Panc1 (cell line): ENCODE data around the gene EXOC3L1. TPM values are rescaled to one million over a fixed set of nuclear protein-coding genes. Genes with fewer than 3 reads are reported as not detected.

ENCODE experiments used
- ATAC-seq: fragments of 200-7000 bp; cut with Tn5 transposase; 2 replicates; pipeline ENCODE4 v1.9.1; 2020; ENCODE audit warnings: mild to moderate bottlenecking, moderate library complexity
- BruUV-seq: library from RNA; stranded (reverse); fragments of 400-500 nt; replicated peaks from 2 replicates; lab custom pipeline; 2021; lab: Mats Ljungman, UMichigan
- CTCF ChIA-PET: fragments of 300-600 bp; sonication (Branson Sonifier 250); formaldehyde crosslinking; loops from one replicate; lab custom pipeline; 2022; ENCODE audit warnings: antibody characterized with exemption; lab: Charles Lee
- POLR2A ChIA-PET: fragments of 300-600 bp; sonication (Branson Sonifier 250); formaldehyde crosslinking; loops from one replicate; lab custom pipeline; 2022; ENCODE audit warnings: antibody characterized with exemption; lab: Charles Lee
- DNase-seq: peaks from one replicate; pipeline ENCODE4 v3.0.0-alpha.2; 2010; ENCODE audit warnings: low read depth, low spot score
- H3K27ac ChIP-seq: 2 replicates; pipeline ENCODE4 v1.5.1; 2011; ENCODE audit warnings: mild to moderate bottlenecking, low read length, inconsistent platforms
- H3K27me3 ChIP-seq: fragments of 200-500 bp; sonication (Bioruptor generic); 2 replicates; pipeline ENCODE4 v1.6.0; 2014; ENCODE audit warnings: low read length, inconsistent platforms; ENCODE audit not compliant: control insufficient read depth, insufficient read depth
- H3K36me3 ChIP-seq: fragments of 200-500 bp; sonication (Bioruptor generic); 2 replicates; pipeline ENCODE4 v1.5.1; 2014; ENCODE audit warnings: inconsistent platforms, mild to moderate bottlenecking, low read length, moderate library complexity; ENCODE audit not compliant: control insufficient read depth, insufficient read depth
- H3K4me1 ChIP-seq: 2 replicates; pipeline ENCODE4 v1.5.1; 2011; ENCODE audit warnings: inconsistent platforms, mild to moderate bottlenecking, low read length, moderate library complexity; ENCODE audit not compliant: control insufficient read depth, insufficient read depth
- H3K4me3 ChIP-seq, 2 experiments: 2 replicates each; pipeline ENCODE4 v1.5.1; 2011 to 2012; ENCODE audit warnings: low read depth in 2 of 2, low read length in 2 of 2, mild to moderate bottlenecking in 2 of 2, inconsistent platforms in 1 of 2, moderate library complexity in 1 of 2
- H3K9me3 ChIP-seq: fragments of 200-500 bp; sonication (Bioruptor generic); 2 replicates; pipeline ENCODE4 v1.5.1; 2014; ENCODE audit warnings: low read depth, mild to moderate bottlenecking, inconsistent platforms, low read length, moderate library complexity; ENCODE audit not compliant: control insufficient read depth, insufficient read depth
- POLR2AphosphoS5 ChIP-seq: IDR thresholded peaks from 2 replicates; pipeline ENCODE4 v1.6.1; 2012; ENCODE audit warnings: mild to moderate bottlenecking, low read depth, low read length, moderate library complexity
- SIN3A ChIP-seq: IDR thresholded peaks from 2 replicates; pipeline ENCODE4 v1.6.1; 2012; ENCODE audit warnings: low read depth, mild to moderate bottlenecking, low read length, moderate library complexity, borderline replicate concordance; ENCODE audit not compliant: insufficient read depth
- TCF7L2 ChIP-seq: IDR thresholded peaks from 2 replicates; pipeline ENCODE4 v1.6.1; 2011; ENCODE audit warnings: mild to moderate bottlenecking, low read depth, low read length, inconsistent platforms
- in situ Hi-C: cut with HindIII; loops from 2 replicates; pipeline ENCODE4 v1.10.0; 2016; ENCODE audit warnings: low sequenced_read_pairs, low pct_unique_long_range_greater_than_20kb
- intact Hi-C: fragments of 100-400 bp; cut with micrococcal nuclease; formaldehyde crosslinking; loops from one replicate; pipeline ENCODE4 v1.10.0; 2022; ENCODE audit not compliant: unreplicated experiment
- total RNA-seq: library from RNA; stranded (reverse); gene quantifications from one replicate; pipeline ENCODE4 v1.2.1, GENCODE V29; 2021; ENCODE audit not compliant: unreplicated experiment
- TF ChIP-seq, protein P1 (sequence below): fragments of 450-650 bp; IDR thresholded peaks from 2 replicates; pipeline ENCODE4 v1.5.1; 2017; ENCODE audit warnings: mild to moderate bottlenecking
- TF ChIP-seq, protein P2 (sequence below), 2 experiments: IDR thresholded peaks; 2 replicates each; pipeline ENCODE4 v1.6.1; 2011 to 2012; ENCODE audit warnings: low read depth in 2 of 2, control low read depth in 1 of 2, low read length in 1 of 2, mild to moderate bottlenecking in 1 of 2, moderate library complexity in 1 of 2; ENCODE audit not compliant: insufficient read depth in 1 of 2

EXOC3L1 gene
- total RNA-seq, 1 experiment from 2014 or later = 0.41 TPM

DNA sequence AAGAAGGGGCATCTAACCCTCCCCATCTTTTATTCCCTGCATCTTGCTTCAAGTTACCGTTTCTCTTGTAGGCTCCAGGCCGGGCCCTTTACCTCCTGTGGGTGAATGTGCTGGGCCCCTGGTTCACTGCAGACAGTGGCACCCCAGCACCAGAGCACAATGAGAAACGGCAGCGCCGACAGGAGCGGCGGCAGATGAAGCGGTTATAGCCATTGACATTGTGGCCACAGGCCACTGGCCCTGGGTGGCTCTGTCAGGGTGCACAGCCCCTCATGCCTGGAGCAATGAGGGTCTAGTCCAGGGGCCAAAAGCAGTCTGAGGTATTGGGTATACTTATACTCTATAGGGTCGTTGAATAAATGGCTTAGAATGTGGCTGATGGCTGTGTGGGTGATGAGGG is 39.0 kb upstream of the EXOC3L1 start:
- H3K27me3 ChIP-seq = no peaks in the 10 kb centered on the region
- ATAC-seq (no peak), DNase-seq (no peak)
- ChIA-PET CTCF (no interaction called here), POLR2A (no interaction called here)
- no peak for TF ChIP-seq SIN3A
- TF ChIP-seq, protein P1, sequence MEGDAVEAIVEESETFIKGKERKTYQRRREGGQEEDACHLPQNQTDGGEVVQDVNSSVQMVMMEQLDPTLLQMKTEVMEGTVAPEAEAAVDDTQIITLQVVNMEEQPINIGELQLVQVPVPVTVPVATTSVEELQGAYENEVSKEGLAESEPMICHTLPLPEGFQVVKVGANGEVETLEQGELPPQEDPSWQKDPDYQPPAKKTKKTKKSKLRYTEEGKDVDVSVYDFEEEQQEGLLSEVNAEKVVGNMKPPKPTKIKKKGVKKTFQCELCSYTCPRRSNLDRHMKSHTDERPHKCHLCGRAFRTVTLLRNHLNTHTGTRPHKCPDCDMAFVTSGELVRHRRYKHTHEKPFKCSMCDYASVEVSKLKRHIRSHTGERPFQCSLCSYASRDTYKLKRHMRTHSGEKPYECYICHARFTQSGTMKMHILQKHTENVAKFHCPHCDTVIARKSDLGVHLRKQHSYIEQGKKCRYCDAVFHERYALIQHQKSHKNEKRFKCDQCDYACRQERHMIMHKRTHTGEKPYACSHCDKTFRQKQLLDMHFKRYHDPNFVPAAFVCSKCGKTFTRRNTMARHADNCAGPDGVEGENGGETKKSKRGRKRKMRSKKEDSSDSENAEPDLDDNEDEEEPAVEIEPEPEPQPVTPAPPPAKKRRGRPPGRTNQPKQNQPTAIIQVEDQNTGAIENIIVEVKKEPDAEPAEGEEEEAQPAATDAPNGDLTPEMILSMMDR = no peak
- no peak for TF ChIP-seq TCF7L2
- H3K9me3 ChIP-seq = no peaks in the 10 kb centered on the region
- peaks cover 5% of the 10 kb centered on the region; the same call in 1 of the 2 replicates for H3K36me3 ChIP-seq
- intact Hi-C loops = no loop called here
- no TSS peak for BruUV-seq
- H3K4me3 ChIP-seq = no peak overlapping the region
- peaks cover 4% of the 10 kb centered on the region; the same call in 1 of the 2 replicates for H3K4me1 ChIP-seq
- no peak overlapping the region for H3K27ac ChIP-seq
- in situ Hi-C loops = no loop called here

DNA sequence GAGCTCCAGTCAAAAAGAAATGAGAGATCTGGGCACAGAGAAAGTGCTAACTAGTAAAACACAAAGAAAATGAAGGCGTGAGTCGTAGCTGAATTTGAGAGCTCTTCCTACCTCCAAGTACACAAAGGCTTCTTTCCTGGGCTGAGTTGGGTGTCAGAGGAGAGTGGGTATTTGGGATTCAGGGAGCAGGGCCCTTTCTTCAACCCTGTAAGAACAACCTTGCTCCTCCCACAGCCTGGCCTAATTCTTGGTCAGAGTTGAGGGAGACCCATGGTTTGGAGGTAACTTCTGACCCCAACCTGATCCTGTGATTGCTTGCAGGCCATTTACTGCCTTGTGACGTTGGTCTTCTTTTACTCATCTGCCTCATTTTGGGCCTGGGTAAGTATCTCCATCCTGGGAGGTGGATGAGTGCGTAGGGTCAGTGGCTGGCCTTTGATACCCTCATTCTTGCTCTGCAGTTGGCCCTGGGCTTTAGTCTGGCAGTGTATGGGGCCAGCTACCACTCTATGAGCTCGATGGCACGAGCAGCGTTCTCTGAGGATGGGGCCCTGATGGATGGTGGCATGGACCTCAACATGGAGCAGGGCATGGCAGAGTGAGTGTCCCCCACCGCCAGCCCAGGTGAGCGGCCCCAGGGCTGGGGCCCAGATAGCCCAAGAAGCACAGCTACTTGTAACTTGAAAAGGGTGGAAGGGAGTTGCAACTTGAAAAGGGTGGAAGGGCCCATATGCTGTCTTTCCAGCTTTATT is 38.3 kb upstream of the EXOC3L1 start:
- DNase-seq (no peak), ATAC-seq (no peak)
- TF ChIP-seq, protein P2, sequence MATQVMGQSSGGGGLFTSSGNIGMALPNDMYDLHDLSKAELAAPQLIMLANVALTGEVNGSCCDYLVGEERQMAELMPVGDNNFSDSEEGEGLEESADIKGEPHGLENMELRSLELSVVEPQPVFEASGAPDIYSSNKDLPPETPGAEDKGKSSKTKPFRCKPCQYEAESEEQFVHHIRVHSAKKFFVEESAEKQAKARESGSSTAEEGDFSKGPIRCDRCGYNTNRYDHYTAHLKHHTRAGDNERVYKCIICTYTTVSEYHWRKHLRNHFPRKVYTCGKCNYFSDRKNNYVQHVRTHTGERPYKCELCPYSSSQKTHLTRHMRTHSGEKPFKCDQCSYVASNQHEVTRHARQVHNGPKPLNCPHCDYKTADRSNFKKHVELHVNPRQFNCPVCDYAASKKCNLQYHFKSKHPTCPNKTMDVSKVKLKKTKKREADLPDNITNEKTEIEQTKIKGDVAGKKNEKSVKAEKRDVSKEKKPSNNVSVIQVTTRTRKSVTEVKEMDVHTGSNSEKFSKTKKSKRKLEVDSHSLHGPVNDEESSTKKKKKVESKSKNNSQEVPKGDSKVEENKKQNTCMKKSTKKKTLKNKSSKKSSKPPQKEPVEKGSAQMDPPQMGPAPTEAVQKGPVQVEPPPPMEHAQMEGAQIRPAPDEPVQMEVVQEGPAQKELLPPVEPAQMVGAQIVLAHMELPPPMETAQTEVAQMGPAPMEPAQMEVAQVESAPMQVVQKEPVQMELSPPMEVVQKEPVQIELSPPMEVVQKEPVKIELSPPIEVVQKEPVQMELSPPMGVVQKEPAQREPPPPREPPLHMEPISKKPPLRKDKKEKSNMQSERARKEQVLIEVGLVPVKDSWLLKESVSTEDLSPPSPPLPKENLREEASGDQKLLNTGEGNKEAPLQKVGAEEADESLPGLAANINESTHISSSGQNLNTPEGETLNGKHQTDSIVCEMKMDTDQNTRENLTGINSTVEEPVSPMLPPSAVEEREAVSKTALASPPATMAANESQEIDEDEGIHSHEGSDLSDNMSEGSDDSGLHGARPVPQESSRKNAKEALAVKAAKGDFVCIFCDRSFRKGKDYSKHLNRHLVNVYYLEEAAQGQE (IDR thresholded peaks at IDR 0.05; ENCODE audit: insufficient read depth in 1 of 2, low read depth in 2 of 2, low read length in 1 of 2) = no peak
- in situ Hi-C loops = no loop called here
- intact Hi-C loops = no loop called here
- peaks cover 5% of the 10 kb centered on the region; the same call in 1 of the 2 replicates for H3K36me3 ChIP-seq
- no TSS peak for BruUV-seq
- H3K27me3 ChIP-seq = no peaks in the 10 kb centered on the region
- CTCF ChIA-PET = no interaction called here
- H3K4me1 ChIP-seq = peaks cover 4% of the 10 kb centered on the region; the same call in 1 of the 2 replicates
- POLR2A ChIA-PET = no interaction called here
- H3K4me3 ChIP-seq = peak overlapping the region; percentile 67 to 99
- peak overlapping the region; percentile 88; the same call in 1 of the 2 replicates for H3K27ac ChIP-seq
- no peaks in the 10 kb centered on the region for H3K9me3 ChIP-seq

DNA sequence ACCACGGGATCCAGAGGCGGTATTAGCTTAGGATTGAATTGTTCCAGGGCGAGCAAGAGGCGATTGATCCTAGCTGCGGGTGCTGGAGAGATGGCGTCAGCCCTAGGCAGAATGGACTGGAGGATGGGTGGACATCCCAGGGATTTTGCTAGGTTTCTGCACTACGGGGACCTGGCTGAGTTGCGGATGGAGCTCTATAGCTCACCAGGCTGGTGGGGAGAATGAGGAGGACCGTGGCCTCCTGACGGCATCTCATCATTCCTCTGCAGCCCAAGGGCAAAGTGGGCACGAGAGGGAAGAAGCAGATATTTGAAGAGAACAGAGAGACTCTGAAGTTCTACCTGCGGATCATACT is 37.6 kb upstream of the EXOC3L1 start:
- Histone ChIP-seq H3K36me3 (peaks cover 5% of the 10 kb centered on the region; the same call in 1 of the 2 replicates), H3K27me3 (no peaks in the 10 kb centered on the region), H3K4me1 (peaks cover 4% of the 10 kb centered on the region; the same call in 1 of the 2 replicates), H3K27ac (peak overlapping the region; percentile 88), H3K4me3 (peak overlapping the region; percentile 67 to 99), H3K9me3 (no peaks in the 10 kb centered on the region)
- CTCF ChIA-PET = interaction anchor here (1.2 kb wide), 1 partner anchor 29 kb away, joined by 4 read pairs; no protein-coding TSS in a partner anchor
- TF ChIP-seq POLR2AphosphoS5 (no peak), SIN3A (no peak), TCF7L2 (no peak)
- TF ChIP-seq, protein P2 (IDR thresholded peaks at IDR 0.05; ENCODE audit: insufficient read depth in 1 of 2, low read depth in 2 of 2, low read length in 1 of 2) = no peak
- TF ChIP-seq, protein P1 = no peak
- no TSS peak for BruUV-seq
- POLR2A ChIA-PET = no interaction called here
- ATAC-seq (no peak), DNase-seq (no peak)
- in situ Hi-C loops (no loop called here), intact Hi-C loops (no loop called here)
